ENCODE results near the gene MAEA.

DNA sequence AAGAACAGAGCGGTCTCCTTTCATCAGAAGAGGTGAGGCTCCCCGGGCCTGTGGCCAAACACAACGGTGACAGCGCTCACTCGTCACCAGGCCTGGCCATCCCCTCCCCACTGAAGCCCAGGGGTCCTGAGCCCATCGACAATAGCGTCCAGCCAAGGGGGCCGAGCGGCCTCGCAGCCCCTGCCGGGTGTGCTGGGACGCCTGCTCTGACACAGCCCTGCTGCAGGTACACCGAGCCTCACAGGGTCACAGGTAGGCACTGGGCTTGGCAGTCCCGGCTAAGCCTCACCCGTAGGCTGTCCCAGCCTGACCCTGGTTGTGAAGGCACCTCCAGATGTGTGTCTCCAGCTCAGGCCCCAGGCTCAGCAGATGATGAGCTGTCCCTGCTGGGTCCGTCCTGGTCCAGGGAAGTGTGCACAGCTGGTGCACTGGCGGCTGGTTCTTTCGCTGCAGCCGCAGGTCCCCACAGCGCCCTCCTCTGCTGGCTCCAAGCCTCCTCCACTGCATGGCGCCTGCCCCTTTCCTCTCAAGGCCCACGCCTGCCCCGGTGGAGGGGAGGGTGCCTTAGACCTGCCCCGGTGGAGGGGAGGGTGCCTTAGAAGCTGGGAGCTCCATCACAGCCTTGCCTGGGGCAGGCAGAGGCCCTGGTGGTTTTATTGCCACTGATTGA, 78.9 kb downstream of the MAEA start:
- TF ChIP-seq ARNTL (CRISPR knock-in tag; IDR thresholded peaks at IDR 0.05; ENCODE audit: borderline replicate concordance, low read depth) (no peak), ZFP30 (CRISPR knock-in tag; IDR thresholded peaks at IDR 0.05) (no peak), CREB5 (CRISPR knock-in tag; IDR thresholded peaks at IDR 0.05; ENCODE audit: low read depth) (no peak), RARB (CRISPR knock-in tag; IDR thresholded peaks at IDR 0.05) (no peak), TSHZ2 (CRISPR knock-in tag; IDR thresholded peaks at IDR 0.05) (no peak), OSR1 (CRISPR knock-in tag; IDR thresholded peaks at IDR 0.05) (no peak), TOX (CRISPR knock-in tag; IDR thresholded peaks at IDR 0.05; ENCODE audit: borderline replicate concordance) (no peak), SNAI2 (CRISPR knock-in tag; IDR thresholded peaks at IDR 0.05) (no peak), ESRRG (CRISPR knock-in tag; IDR thresholded peaks at IDR 0.05) (no peak), ZC3H10 (CRISPR knock-in tag; IDR thresholded peaks at IDR 0.05) (no peak), TCF4 (CRISPR knock-in tag; IDR thresholded peaks at IDR 0.05; ENCODE audit: borderline replicate concordance) (no peak)
- TF ChIP-seq, protein P1, sequence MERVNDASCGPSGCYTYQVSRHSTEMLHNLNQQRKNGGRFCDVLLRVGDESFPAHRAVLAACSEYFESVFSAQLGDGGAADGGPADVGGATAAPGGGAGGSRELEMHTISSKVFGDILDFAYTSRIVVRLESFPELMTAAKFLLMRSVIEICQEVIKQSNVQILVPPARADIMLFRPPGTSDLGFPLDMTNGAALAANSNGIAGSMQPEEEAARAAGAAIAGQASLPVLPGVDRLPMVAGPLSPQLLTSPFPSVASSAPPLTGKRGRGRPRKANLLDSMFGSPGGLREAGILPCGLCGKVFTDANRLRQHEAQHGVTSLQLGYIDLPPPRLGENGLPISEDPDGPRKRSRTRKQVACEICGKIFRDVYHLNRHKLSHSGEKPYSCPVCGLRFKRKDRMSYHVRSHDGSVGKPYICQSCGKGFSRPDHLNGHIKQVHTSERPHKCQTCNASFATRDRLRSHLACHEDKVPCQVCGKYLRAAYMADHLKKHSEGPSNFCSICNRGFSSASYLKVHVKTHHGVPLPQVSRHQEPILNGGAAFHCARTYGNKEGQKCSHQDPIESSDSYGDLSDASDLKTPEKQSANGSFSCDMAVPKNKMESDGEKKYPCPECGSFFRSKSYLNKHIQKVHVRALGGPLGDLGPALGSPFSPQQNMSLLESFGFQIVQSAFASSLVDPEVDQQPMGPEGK (CRISPR knock-in tag; IDR thresholded peaks at IDR 0.05; ENCODE audit: borderline replicate concordance) = no peak
- TF ChIP-seq, protein P2, sequence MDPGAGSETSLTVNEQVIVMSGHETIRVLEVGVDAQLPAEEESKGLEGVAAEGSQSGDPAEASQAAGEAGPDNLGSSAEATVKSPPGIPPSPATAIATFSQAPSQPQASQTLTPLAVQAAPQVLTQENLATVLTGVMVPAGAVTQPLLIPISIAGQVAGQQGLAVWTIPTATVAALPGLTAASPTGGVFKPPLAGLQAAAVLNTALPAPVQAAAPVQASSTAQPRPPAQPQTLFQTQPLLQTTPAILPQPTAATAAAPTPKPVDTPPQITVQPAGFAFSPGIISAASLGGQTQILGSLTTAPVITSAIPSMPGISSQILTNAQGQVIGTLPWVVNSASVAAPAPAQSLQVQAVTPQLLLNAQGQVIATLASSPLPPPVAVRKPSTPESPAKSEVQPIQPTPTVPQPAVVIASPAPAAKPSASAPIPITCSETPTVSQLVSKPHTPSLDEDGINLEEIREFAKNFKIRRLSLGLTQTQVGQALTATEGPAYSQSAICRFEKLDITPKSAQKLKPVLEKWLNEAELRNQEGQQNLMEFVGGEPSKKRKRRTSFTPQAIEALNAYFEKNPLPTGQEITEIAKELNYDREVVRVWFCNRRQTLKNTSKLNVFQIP (CRISPR knock-in tag; IDR thresholded peaks at IDR 0.05; ENCODE audit: borderline replicate concordance, low read depth) = no peak

All from SK-N-SH treated with all-trans-retinoic acid at 6 μM for 48 hours (cell line).